OCI-LY7 (cell line): Measurements from ENCODE around the gene IPO11. TPM values are rescaled to one million over a fixed set of nuclear protein-coding genes. Genes with fewer than 3 reads are reported as not detected.

Source experiments
- BruUV-seq: library from RNA; stranded (reverse); fragments of 400-500 nt; replicated peaks from 2 replicates; lab custom pipeline; 2021; lab: Mats Ljungman, UMichigan
- CTCF ChIA-PET: fragments of 300-600 bp; sonication (Branson Sonifier 250); formaldehyde crosslinking; loops from one replicate; lab custom pipeline; 2022; ENCODE audit warnings: antibody characterized with exemption; ENCODE audit not compliant: unreplicated experiment; lab: Charles Lee
- POLR2A ChIA-PET: fragments of 300-600 bp; sonication (Branson Sonifier 250); formaldehyde crosslinking; loops from one replicate; lab custom pipeline; 2022; ENCODE audit warnings: antibody characterized with exemption; lab: Charles Lee
- DNase-seq: peaks from one replicate; pipeline ENCODE4 v3.0.0-alpha.2; 2015; ENCODE audit warnings: low spot score
- H2AFZ ChIP-seq: fragments of 200-600 bp; sonication (generic), shearing (Covaris generic); 2 replicates; pipeline ENCODE4 v1.6.1; 2014; ENCODE audit warnings: mild to moderate bottlenecking, antibody characterized with exemption, low read length, moderate library complexity
- H3K27ac ChIP-seq: fragments of 200-600 bp; sonication (generic); 2 replicates; pipeline ENCODE4 v1.5.1; 2014; ENCODE audit warnings: mixed run types, low read depth, mild to moderate bottlenecking, moderate library complexity, low read length, inconsistent platforms; ENCODE audit not compliant: poor library complexity, severe bottlenecking
- H3K36me3 ChIP-seq: fragments of 200-600 bp; sonication (generic); 2 replicates; pipeline ENCODE4 v1.6.1; 2014; ENCODE audit warnings: mild to moderate bottlenecking, antibody characterized with exemption, low read length, moderate library complexity, mixed read lengths; ENCODE audit not compliant: insufficient read depth
- H3K4me1 ChIP-seq: fragments of 200-600 bp; sonication (generic); 2 replicates; pipeline ENCODE4 v1.5.1; 2014; ENCODE audit warnings: mild to moderate bottlenecking, low read length; ENCODE audit not compliant: insufficient read depth, poor library complexity, severe bottlenecking
- H3K4me2 ChIP-seq: fragments of 200-600 bp; sonication (generic); 2 replicates; pipeline ENCODE4 v1.6.1; 2014; ENCODE audit warnings: mild to moderate bottlenecking, low read length
- H3K4me3 ChIP-seq: fragments of 200-600 bp; sonication (generic); 2 replicates; pipeline ENCODE4 v1.5.1; 2014; ENCODE audit warnings: mild to moderate bottlenecking, low read depth, low read length; ENCODE audit not compliant: poor library complexity, severe bottlenecking
- H3K79me2 ChIP-seq: fragments of 200-600 bp; sonication (generic); 2 replicates; pipeline ENCODE4 v1.6.1; 2016; ENCODE audit warnings: low read depth, mild to moderate bottlenecking, low read length, moderate library complexity, mixed read lengths; ENCODE audit not compliant: insufficient read depth
- H3K9me2 ChIP-seq: fragments of 200-600 bp; sonication (generic); 2 replicates; pipeline ENCODE4 v1.6.1; 2016; ENCODE audit warnings: mild to moderate bottlenecking, low read length, mixed read lengths; ENCODE audit not compliant: insufficient read depth
- H3K9me3 ChIP-seq: fragments of 200-600 bp; sonication (generic); 2 replicates; pipeline ENCODE4 v1.6.1; 2014; ENCODE audit warnings: mild to moderate bottlenecking, mixed run types, low read length, mixed read lengths
- H4K20me1 ChIP-seq: fragments of 200-600 bp; sonication (generic); 2 replicates; pipeline ENCODE4 v1.6.1; 2014; ENCODE audit warnings: mild to moderate bottlenecking, antibody characterized with exemption, low read length, moderate library complexity, mixed read lengths; ENCODE audit not compliant: insufficient read depth
- EZH2phosphoT487 ChIP-seq: fragments of 200-600 bp; sonication (generic); IDR thresholded peaks from 2 replicates; pipeline ENCODE4 v1.6.1; 2018; ENCODE audit warnings: low read depth, borderline replicate concordance, mild to moderate bottlenecking, mixed run types, antibody characterized with exemption, low read length, moderate library complexity, mixed read lengths
- intact Hi-C: fragments of 100-400 bp; cut with micrococcal nuclease; formaldehyde crosslinking; loops from one replicate; pipeline ENCODE4 v1.10.0; 2022; ENCODE audit not compliant: unreplicated experiment
- total RNA-seq, 2 experiments: library from RNA; depleted of rRNA in 1 of 2; stranded (reverse); fragments of >200 nt in 1 of 2; shearing (Covaris generic) in 1 of 2; gene quantifications; 2 replicates each; pipeline ENCODE4 v1.2.3, GENCODE V29; 2014 to 2022
- TF ChIP-seq, protein P1 (sequence below): fragments of 200-600 bp; sonication (generic); conservative IDR thresholded peaks from 2 replicates; pipeline ENCODE4 v1.5.1; 2014; ENCODE audit warnings: mild to moderate bottlenecking, antibody characterized with exemption, low read length, moderate library complexity, mixed read lengths

IPO11 gene
- total RNA-seq, 2 experiments from 2014 or later, result 26.1 to 59.9 TPM

DNA sequence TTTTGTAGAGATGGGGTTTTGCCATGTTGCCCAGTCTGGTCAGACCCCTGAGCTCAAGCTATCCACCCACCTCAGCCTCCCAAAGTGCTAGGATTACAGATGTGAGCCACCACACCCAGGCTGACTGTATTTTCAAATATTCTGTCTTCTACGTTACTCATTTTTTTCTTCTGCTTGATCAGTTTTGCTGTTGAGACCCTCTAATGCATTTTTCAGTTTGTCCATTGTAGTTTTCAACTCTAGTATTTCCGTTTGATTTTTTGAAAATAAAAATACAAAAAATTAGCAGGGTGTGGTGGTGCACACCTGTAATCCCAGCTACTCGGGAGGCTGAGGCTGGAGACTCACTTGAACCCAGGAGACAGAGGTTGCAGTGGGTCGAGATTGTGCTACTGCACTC is 155.6 kb downstream of the IPO11 start:
- POLR2A ChIA-PET, result interaction anchor here (0.7 to 2.2 kb wide), 4 partner anchors 10 to 24 kb away, joined by 3 to 8 read pairs (median 5); partner anchors contain the start of gene LRRC70
- no peaks in the 10 kb centered on the region for H3K4me1 ChIP-seq
- no peak overlapping the region for H2AFZ ChIP-seq
- H3K4me3 ChIP-seq, result no peak overlapping the region
- H3K27ac ChIP-seq, result no peak overlapping the region
- H3K4me2 ChIP-seq, result no peak overlapping the region
- intact Hi-C loops, result no loop called here
- no peaks in the 10 kb centered on the region for H3K79me2 ChIP-seq
- H3K36me3 ChIP-seq, result peaks cover 48% of the 10 kb centered on the region
- CTCF ChIA-PET, result no interaction called here
- H3K9me3 ChIP-seq, result no peaks in the 10 kb centered on the region; the same call in 1 of the 2 replicates
- TF ChIP-seq, protein P1, sequence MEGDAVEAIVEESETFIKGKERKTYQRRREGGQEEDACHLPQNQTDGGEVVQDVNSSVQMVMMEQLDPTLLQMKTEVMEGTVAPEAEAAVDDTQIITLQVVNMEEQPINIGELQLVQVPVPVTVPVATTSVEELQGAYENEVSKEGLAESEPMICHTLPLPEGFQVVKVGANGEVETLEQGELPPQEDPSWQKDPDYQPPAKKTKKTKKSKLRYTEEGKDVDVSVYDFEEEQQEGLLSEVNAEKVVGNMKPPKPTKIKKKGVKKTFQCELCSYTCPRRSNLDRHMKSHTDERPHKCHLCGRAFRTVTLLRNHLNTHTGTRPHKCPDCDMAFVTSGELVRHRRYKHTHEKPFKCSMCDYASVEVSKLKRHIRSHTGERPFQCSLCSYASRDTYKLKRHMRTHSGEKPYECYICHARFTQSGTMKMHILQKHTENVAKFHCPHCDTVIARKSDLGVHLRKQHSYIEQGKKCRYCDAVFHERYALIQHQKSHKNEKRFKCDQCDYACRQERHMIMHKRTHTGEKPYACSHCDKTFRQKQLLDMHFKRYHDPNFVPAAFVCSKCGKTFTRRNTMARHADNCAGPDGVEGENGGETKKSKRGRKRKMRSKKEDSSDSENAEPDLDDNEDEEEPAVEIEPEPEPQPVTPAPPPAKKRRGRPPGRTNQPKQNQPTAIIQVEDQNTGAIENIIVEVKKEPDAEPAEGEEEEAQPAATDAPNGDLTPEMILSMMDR, result no peak
- no peak for TF ChIP-seq EZH2phosphoT487
- no peaks in the 10 kb centered on the region for H4K20me1 ChIP-seq
- no peaks in the 10 kb centered on the region for H3K9me2 ChIP-seq
- BruUV-seq, result no TSS peak
- no peak for DNase-seq

DNA sequence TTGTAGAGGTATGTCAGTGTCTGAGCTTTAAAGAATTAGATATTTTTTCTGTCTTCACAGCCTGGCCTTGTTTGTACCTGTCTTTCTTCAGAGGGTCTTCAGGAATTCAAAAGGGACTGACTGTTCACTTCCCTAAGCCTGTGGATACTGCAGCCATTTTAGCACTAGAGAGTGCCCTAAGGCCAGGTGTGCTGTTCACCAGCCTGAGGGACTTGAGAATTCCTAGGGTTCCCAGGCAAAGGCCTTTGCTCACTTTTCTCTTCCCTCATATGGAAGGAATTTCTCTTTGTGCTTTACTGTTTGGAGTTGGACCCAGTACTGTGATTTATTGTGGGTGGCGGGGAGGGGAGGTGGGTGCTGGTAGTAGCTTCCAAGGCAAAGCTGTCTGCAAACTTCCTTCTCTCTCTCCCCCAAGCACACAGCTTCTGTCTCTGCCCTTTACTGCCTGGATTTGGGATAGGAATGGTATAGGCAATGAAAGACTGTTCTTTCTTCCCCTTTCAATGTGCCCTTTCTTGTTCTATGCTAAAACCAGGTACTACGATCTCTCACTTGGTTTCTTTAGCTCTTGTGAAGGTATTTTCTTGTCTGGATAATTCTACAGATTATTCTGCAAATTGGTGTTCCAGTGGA is 156.4 kb downstream of the IPO11 start:
- no TSS peak for BruUV-seq
- POLR2A ChIA-PET, result interaction anchor here (0.7 to 6.1 kb wide), 5 partner anchors 10 to 23 kb away, joined by 3 to 40 read pairs (median 5); partner anchors contain the start of gene LRRC70
- DNase-seq, result no peak
- no peaks in the 10 kb centered on the region; the same call in 1 of the 2 replicates for H3K9me3 ChIP-seq
- CTCF ChIA-PET, result no interaction called here
- H2AFZ ChIP-seq, result no peak overlapping the region
- H3K4me2 ChIP-seq, result no peak overlapping the region
- no peaks in the 10 kb centered on the region for H3K9me2 ChIP-seq
- H4K20me1 ChIP-seq, result no peaks in the 10 kb centered on the region; the same call in 1 of the 2 replicates
- H3K36me3 ChIP-seq, result peaks cover 47% of the 10 kb centered on the region
- TF ChIP-seq, protein P1, result no peak
- no peak for TF ChIP-seq EZH2phosphoT487
- no peak overlapping the region for H3K27ac ChIP-seq
- intact Hi-C loops, result no loop called here
- no peaks in the 10 kb centered on the region for H3K4me1 ChIP-seq
- H3K4me3 ChIP-seq, result no peak overlapping the region
- H3K79me2 ChIP-seq, result no peaks in the 10 kb centered on the region

DNA sequence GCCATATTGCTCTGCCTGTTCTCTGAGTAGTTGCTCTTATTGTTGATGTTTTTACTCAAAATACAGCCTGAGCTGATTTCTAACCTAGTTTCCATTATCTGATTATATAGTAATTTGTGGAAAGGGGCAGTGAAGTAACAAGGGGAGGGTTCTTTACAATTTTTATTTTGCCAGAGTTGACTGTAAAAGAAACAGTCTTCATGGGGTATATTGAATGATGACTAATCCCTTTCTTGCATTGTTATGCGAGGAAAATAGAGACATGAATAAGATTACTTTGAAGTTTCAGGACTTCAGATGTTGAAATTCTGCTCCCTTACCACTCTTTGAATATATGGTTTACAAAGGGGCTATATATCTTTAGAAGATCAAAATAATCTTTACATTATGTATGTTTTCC is 156.9 kb downstream of the IPO11 start:
- POLR2A ChIA-PET, result interaction anchor here (0.6 to 6.1 kb wide), 5 partner anchors 13 to 99 kb away, joined by 3 to 40 read pairs (median 5); no protein-coding TSS in a partner anchor
- no peaks in the 10 kb centered on the region for H3K9me2 ChIP-seq
- TF ChIP-seq, protein P1, result no peak
- no peak for TF ChIP-seq EZH2phosphoT487
- no TSS peak for BruUV-seq
- CTCF ChIA-PET, result no interaction called here
- no peak overlapping the region for H3K4me3 ChIP-seq
- H3K9me3 ChIP-seq, result no peaks in the 10 kb centered on the region; the same call in 1 of the 2 replicates
- DNase-seq, result no peak
- intact Hi-C loops, result no loop called here
- no peak overlapping the region for H3K27ac ChIP-seq
- H3K4me2 ChIP-seq, result no peak overlapping the region
- H2AFZ ChIP-seq, result no peak overlapping the region
- no peaks in the 10 kb centered on the region for H3K4me1 ChIP-seq
- H4K20me1 ChIP-seq, result peaks cover 1% of the 10 kb centered on the region; the same call in 1 of the 2 replicates
- peaks cover 41% of the 10 kb centered on the region for H3K36me3 ChIP-seq
- H3K79me2 ChIP-seq, result no peaks in the 10 kb centered on the region
